Endodermal cell (in vitro differentiated cells): ENCODE measurements around the gene PSME3IP1. TPM values are rescaled to one million over a fixed set of nuclear protein-coding genes. Genes with fewer than 3 reads are reported as not detected.

Experiments
- DNase-seq: peaks from one replicate; pipeline ENCODE4 v3.0.0-alpha.2; 2017
- H3K27ac ChIP-seq: 2 replicates; pipeline ENCODE4 v1.5.1; 2013; ENCODE audit warnings: mild to moderate bottlenecking, low read depth, low read length, moderate library complexity
- H3K27me3 ChIP-seq: 2 replicates; pipeline ENCODE4 v1.6.1; 2013; ENCODE audit warnings: mild to moderate bottlenecking, low read length, moderate library complexity; ENCODE audit not compliant: insufficient read depth, control insufficient read depth, poor library complexity, severe bottlenecking
- H3K36me3 ChIP-seq: 2 replicates; pipeline ENCODE4 v1.7.0; 2013; ENCODE audit warnings: mild to moderate bottlenecking, low read length, moderate library complexity; ENCODE audit not compliant: control insufficient read depth, insufficient read depth
- H3K4me1 ChIP-seq: one replicate; pipeline ENCODE4 v1.7.0; 2013; ENCODE audit warnings: low read length; ENCODE audit not compliant: control insufficient read depth, insufficient read depth
- H3K4me3 ChIP-seq: 2 replicates; pipeline ENCODE4 v1.5.1; 2013; ENCODE audit warnings: mild to moderate bottlenecking, low read length, moderate library complexity
- H3K9ac ChIP-seq: 2 replicates; pipeline ENCODE4 v1.6.1; 2013; ENCODE audit warnings: mild to moderate bottlenecking, low read length, moderate library complexity; ENCODE audit not compliant: poor library complexity, severe bottlenecking; ENCODE audit errors: extremely low read depth
- H3K9me3 ChIP-seq: 2 replicates; pipeline ENCODE4 v1.6.1; 2013; ENCODE audit warnings: mild to moderate bottlenecking, low read length, moderate library complexity; ENCODE audit not compliant: control insufficient read depth
- H3K27ac Mint-ChIP-seq: 2 replicates; pipeline ENCODE4 v1.8.0; 2020; ENCODE audit warnings: mixed read lengths
- H3K27me3 Mint-ChIP-seq: 2 replicates; pipeline ENCODE4 v1.8.0; 2021; ENCODE audit warnings: mild to moderate bottlenecking, mixed read lengths; ENCODE audit not compliant: insufficient read depth
- H3K36me3 Mint-ChIP-seq: 2 replicates; pipeline ENCODE4 v1.8.0; 2020; ENCODE audit warnings: low read depth, mixed read lengths
- H3K4me1 Mint-ChIP-seq: 2 replicates; pipeline ENCODE4 v1.8.0; 2020; ENCODE audit warnings: mixed read lengths
- H3K4me3 Mint-ChIP-seq: 2 replicates; pipeline ENCODE4 v1.8.0; 2020; ENCODE audit warnings: mild to moderate bottlenecking, moderate library complexity, mixed read lengths
- H3K9me3 Mint-ChIP-seq: 2 replicates; pipeline ENCODE4 v1.8.0; 2020; ENCODE audit warnings: mild to moderate bottlenecking, mixed read lengths
- WGBS, 2 experiments: methylation state at CpG; one replicate each; pipeline versions ENCODE4 v1.1.5 to v1.1.7; 2013; ENCODE audit warnings: missing lambda C conversion rate in 2 of 2, mixed read lengths in 1 of 2; ENCODE audit not compliant: insufficient coverage in 1 of 2, insufficient read length in 1 of 2; 5-methylcytosine and 5-hydroxymethylcytosine counted together
- total RNA-seq, 2 donors: library from RNA; stranded (reverse); fragmentation: NEBNext Ultra II Directional in 1 of 2; extraction: Animal tissue kit (Norgen Biotek cat#: 25700) in 1 of 2; gene quantifications; 2 replicates in 1 of 2; 3 replicates in 1 of 2; pipeline ENCODE4 v1.2.1, GENCODE V29; 2021
- TF ChIP-seq, protein P1 (sequence below): fragments of 200-600 bp; sonication (generic); conservative IDR thresholded peaks from 2 replicates; pipeline ENCODE4 v1.5.0; 2021; ENCODE audit warnings: antibody characterized with exemption, mild to moderate bottlenecking

Gene PSME3IP1
- total RNA-seq, 2 donors from 2014 or later: 94.2 to 102 TPM

DNA sequence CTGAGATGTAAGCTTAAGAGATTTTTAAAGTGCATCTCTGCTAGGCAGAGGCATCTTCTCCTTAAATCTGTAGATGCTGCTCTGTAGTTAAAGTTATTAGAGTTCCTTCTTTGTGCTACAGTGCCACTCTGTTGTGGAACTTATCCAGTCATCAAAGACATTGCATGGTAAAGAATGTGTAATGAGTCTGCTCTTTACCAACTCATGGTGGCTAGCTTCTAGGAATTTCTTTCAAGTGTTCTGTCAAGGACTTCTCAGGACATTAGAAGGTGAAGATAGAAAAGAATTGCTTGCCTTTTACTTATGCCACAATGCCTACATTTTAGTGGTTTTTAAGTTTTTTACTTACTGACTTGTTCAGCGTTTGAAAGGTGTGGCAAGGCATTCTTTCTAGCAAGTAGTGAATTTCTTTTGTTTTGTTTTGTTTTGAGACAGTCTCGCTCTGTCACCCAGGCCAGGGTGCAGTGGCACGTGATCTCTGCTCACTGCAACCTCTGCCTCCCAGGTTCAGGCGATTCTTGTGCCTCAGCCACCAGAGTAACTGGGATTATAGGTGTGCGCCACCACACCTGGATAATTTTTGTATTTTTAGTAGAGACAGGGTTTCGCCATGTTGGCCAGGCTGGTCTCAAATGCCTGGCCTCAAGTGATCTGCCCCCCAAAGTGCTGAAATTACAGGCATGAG, 39.0 kb upstream of the PSME3IP1 start:
- Mint-ChIP-seq H3K9me3 (no peaks in the 10 kb centered on the region), H3K4me1 (no peaks in the 10 kb centered on the region), H3K36me3 (peaks cover 76% of the 10 kb centered on the region), H3K4me3 (no peak overlapping the region), H3K27ac (no peak overlapping the region), H3K27me3 (no peaks in the 10 kb centered on the region)
- peaks cover 90% of the 10 kb centered on the region for H3K36me3 ChIP-seq
- WGBS, 2 experiments: 89 to 96% methylated on average over 6 of the region's 6 CpGs
- no peak overlapping the region for H3K9ac ChIP-seq
- TF ChIP-seq, protein P1, sequence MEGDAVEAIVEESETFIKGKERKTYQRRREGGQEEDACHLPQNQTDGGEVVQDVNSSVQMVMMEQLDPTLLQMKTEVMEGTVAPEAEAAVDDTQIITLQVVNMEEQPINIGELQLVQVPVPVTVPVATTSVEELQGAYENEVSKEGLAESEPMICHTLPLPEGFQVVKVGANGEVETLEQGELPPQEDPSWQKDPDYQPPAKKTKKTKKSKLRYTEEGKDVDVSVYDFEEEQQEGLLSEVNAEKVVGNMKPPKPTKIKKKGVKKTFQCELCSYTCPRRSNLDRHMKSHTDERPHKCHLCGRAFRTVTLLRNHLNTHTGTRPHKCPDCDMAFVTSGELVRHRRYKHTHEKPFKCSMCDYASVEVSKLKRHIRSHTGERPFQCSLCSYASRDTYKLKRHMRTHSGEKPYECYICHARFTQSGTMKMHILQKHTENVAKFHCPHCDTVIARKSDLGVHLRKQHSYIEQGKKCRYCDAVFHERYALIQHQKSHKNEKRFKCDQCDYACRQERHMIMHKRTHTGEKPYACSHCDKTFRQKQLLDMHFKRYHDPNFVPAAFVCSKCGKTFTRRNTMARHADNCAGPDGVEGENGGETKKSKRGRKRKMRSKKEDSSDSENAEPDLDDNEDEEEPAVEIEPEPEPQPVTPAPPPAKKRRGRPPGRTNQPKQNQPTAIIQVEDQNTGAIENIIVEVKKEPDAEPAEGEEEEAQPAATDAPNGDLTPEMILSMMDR: no peak
- H3K27ac ChIP-seq: no peak overlapping the region
- no peaks in the 10 kb centered on the region for H3K4me1 ChIP-seq
- H3K27me3 ChIP-seq: no peaks in the 10 kb centered on the region
- no peak for DNase-seq
- H3K4me3 ChIP-seq: no peak overlapping the region
- no peaks in the 10 kb centered on the region for H3K9me3 ChIP-seq

DNA sequence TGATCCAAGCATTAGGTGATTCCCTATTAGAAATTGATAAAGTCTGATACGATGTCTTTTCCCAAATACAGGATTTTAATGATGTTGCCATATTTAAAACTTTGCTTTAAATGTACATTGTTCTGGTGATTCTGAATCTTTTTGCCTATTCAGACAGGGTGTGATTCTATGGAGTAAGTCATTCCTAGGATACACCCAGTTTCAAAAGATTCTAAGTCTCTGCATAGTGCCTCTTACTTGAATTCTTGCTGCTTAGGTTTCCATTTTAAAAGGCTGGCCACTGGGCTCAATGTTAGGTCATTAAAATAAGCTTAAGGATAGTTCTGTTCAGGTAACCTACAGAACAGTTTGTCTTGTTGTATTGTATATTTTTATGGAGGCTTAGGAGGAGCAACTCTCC, 37.2 kb upstream of the PSME3IP1 start:
- Mint-ChIP-seq H3K27me3 (no peaks in the 10 kb centered on the region), H3K36me3 (peaks cover 81% of the 10 kb centered on the region), H3K4me3 (no peak overlapping the region), H3K27ac (no peak overlapping the region), H3K4me1 (no peaks in the 10 kb centered on the region), H3K9me3 (no peaks in the 10 kb centered on the region)
- H3K4me1 ChIP-seq: no peaks in the 10 kb centered on the region
- H3K4me3 ChIP-seq: no peak overlapping the region
- WGBS, 2 experiments: 94% methylated on average over 1 of the region's 1 CpG; no CpG with 5 or more reads in 1 of the 2 experiments
- DNase-seq: no peak
- TF ChIP-seq, protein P1: no peak
- no peak overlapping the region for H3K9ac ChIP-seq
- H3K27ac ChIP-seq: no peak overlapping the region
- H3K36me3 ChIP-seq: peaks cover 91% of the 10 kb centered on the region
- H3K27me3 ChIP-seq: no peaks in the 10 kb centered on the region
- no peaks in the 10 kb centered on the region for H3K9me3 ChIP-seq

DNA sequence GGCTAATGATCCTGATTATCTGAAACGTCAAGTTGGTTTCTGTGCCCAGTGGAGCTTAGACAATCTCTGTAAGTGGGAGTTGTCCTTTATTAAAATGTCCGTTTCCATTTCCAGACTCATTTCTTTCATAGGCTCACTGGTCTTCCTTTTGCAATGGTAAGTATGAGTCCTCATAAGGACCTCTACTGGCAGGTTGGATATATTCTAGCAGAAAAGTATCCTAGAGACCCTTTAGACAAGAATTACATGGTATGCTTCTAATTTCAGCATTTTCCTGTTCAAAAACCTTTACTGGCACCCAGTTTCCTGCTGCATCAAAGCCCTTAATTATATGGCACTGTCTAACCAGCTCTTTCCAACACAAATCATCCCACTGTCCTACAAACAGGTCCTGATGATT, 31.1 kb upstream of the PSME3IP1 start:
- Histone ChIP-seq H3K27me3 (no peaks in the 10 kb centered on the region), H3K9me3 (no peaks in the 10 kb centered on the region), H3K4me3 (no peak overlapping the region), H3K9ac (no peak overlapping the region), H3K36me3 (peaks cover 94% of the 10 kb centered on the region), H3K4me1 (no peaks in the 10 kb centered on the region), H3K27ac (no peak overlapping the region)
- Mint-ChIP-seq H3K36me3 (peaks cover 84% of the 10 kb centered on the region), H3K4me1 (no peaks in the 10 kb centered on the region), H3K4me3 (no peak overlapping the region), H3K27ac (no peak overlapping the region), H3K27me3 (no peaks in the 10 kb centered on the region), H3K9me3 (no peaks in the 10 kb centered on the region)
- no peak for DNase-seq
- 98 to 100% methylated on average over 1 to 2 of the region's 2 CpGs for WGBS, 2 experiments
- TF ChIP-seq, protein P1: peak; percentile 36
